Chondrocyte (in vitro differentiated cells): ENCODE data around the gene NR0B2. TPM values are rescaled to one million over a fixed set of nuclear protein-coding genes. Genes with fewer than 3 reads are reported as not detected.
"Not testable (repeated sequence)": the region's sequence is repeated elsewhere in the genome, so short reads cannot be mapped to it uniquely, and the experiment has no call there.

Source experiments
- DNase-seq: peaks from one replicate; pipeline ENCODE4 v3.0.0; 2021; ENCODE audit warnings: mixed read lengths, low spot score
- H3K27ac Mint-ChIP-seq: one replicate; pipeline ENCODE4 v1.8.0; 2021; ENCODE audit warnings: mild to moderate bottlenecking, moderate library complexity, mixed read lengths; ENCODE audit not compliant: unreplicated experiment
- H3K27me3 Mint-ChIP-seq: 2 replicates; pipeline ENCODE4 v1.8.0; 2021; ENCODE audit warnings: low read depth, mixed read lengths
- H3K36me3 Mint-ChIP-seq: 2 replicates; pipeline ENCODE4 v1.8.0; 2021; ENCODE audit warnings: low read depth, mixed read lengths
- H3K4me1 Mint-ChIP-seq: 2 replicates; pipeline ENCODE4 v1.8.0; 2021; ENCODE audit warnings: low read depth, mild to moderate bottlenecking, mixed read lengths
- H3K4me3 Mint-ChIP-seq: one replicate; pipeline ENCODE4 v1.8.0; 2021; ENCODE audit warnings: mild to moderate bottlenecking, moderate library complexity, mixed read lengths; ENCODE audit not compliant: unreplicated experiment
- H3K9me3 Mint-ChIP-seq: 2 replicates; pipeline ENCODE4 v1.8.0; 2021; ENCODE audit warnings: low read depth, mixed read lengths
- CTCF ChIP-seq: fragments of 200-600 bp; sonication (generic); IDR thresholded peaks from 2 replicates; pipeline ENCODE4 v1.5.0; 2021; ENCODE audit warnings: antibody characterized with exemption, mild to moderate bottlenecking, moderate library complexity
- total RNA-seq: library from RNA; stranded (reverse); gene quantifications from 3 replicates; pipeline ENCODE4 v1.2.1, GENCODE V29; 2021

Gene NR0B2
- total RNA-seq, 1 donor from 2014 or later = not detected

- no peaks in the 10 kb centered on the region for H3K4me1 Mint-ChIP-seq
- H3K27me3 Mint-ChIP-seq = no peaks in the 10 kb centered on the region
- H3K27ac Mint-ChIP-seq = no peak overlapping the region
- no peak overlapping the region for H3K4me3 Mint-ChIP-seq
- TF ChIP-seq CTCF = no peak
- peaks cover 27% of the 10 kb centered on the region for H3K36me3 Mint-ChIP-seq
- no peak for DNase-seq
- no peaks in the 10 kb centered on the region for H3K9me3 Mint-ChIP-seq
Observed at GRCh38 chr1:26879793-26880192, 34.0 kb downstream of the NR0B2 start.

GRCh38 chr1:26877326-26877725 is 36.4 kb downstream of the NR0B2 start:
- Mint-ChIP-seq H3K27ac (no peak overlapping the region), H3K9me3 (no peaks in the 10 kb centered on the region)

GRCh38 chr1:26874896-26875295 is 38.9 kb downstream of the NR0B2 start:
- TF ChIP-seq CTCF = no peak
- no peak overlapping the region for H3K27ac Mint-ChIP-seq
- H3K27me3 Mint-ChIP-seq = no peaks in the 10 kb centered on the region
- no peaks in the 10 kb centered on the region for H3K4me1 Mint-ChIP-seq
- no peak overlapping the region for H3K4me3 Mint-ChIP-seq
- H3K36me3 Mint-ChIP-seq = peaks cover 2% of the 10 kb centered on the region
- no peak for DNase-seq
- H3K9me3 Mint-ChIP-seq = no peaks in the 10 kb centered on the region

More at GRCh38 chr1:26877326-26877725, 36.4 kb downstream of the NR0B2 start:
- Mint-ChIP-seq H3K4me3 (no peak overlapping the region), H3K27me3 (no peaks in the 10 kb centered on the region), H3K36me3 (peaks cover 9% of the 10 kb centered on the region), H3K4me1 (no peaks in the 10 kb centered on the region)
- no peak for TF ChIP-seq CTCF
- no peak for DNase-seq

- H3K27ac Mint-ChIP-seq, H3K4me1 Mint-ChIP-seq, H3K36me3 Mint-ChIP-seq, H3K27me3 Mint-ChIP-seq, DNase-seq, H3K4me3 Mint-ChIP-seq, H3K9me3 Mint-ChIP-seq: not testable (repeated sequence)
Observed at GRCh38 chr1:26873097-26873496, 40.7 kb downstream of the NR0B2 start.

- no peaks in the 10 kb centered on the region for H3K36me3 Mint-ChIP-seq
- H3K27ac Mint-ChIP-seq = peak overlapping the region; percentile 93
Observed at GRCh38 chr1:26864610-26865480, 48.9 kb downstream of the NR0B2 start.

More at GRCh38 chr1:26864610-26865480, 48.9 kb downstream of the NR0B2 start:
- H3K9me3 Mint-ChIP-seq = no peaks in the 10 kb centered on the region
- peak; percentile 38 for TF ChIP-seq CTCF
- peak; percentile 99 for DNase-seq
- peak overlapping the region; percentile 92 for H3K4me3 Mint-ChIP-seq
- peaks cover 24% of the 10 kb centered on the region for H3K4me1 Mint-ChIP-seq
- H3K27me3 Mint-ChIP-seq = no peaks in the 10 kb centered on the region
